GM21423 (cell line): ENCODE measurements around the gene UPK3BL2.
"Not testable (repeated sequence)": the region's sequence is repeated elsewhere in the genome, so short reads cannot be mapped to it uniquely, and the experiment has no call there.

Experiments used
- ATAC-seq: cut with Tn5 transposase; IDR thresholded peaks from one replicate; pipeline ENCODE4 v1.9.1; 2021; ENCODE audit warnings: mild to moderate bottlenecking, moderate library complexity; ENCODE audit not compliant: unreplicated experiment

The UPK3BL2 gene, protein sequence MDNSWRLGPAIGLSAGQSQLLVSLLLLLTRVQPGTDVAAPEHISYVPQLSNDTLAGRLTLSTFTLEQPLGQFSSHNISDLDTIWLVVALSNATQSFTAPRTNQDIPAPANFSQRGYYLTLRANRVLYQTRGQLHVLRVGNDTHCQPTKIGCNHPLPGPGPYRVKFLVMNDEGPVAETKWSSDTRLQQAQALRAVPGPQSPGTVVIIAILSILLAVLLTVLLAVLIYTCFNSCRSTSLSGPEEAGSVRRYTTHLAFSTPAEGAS

DNA sequence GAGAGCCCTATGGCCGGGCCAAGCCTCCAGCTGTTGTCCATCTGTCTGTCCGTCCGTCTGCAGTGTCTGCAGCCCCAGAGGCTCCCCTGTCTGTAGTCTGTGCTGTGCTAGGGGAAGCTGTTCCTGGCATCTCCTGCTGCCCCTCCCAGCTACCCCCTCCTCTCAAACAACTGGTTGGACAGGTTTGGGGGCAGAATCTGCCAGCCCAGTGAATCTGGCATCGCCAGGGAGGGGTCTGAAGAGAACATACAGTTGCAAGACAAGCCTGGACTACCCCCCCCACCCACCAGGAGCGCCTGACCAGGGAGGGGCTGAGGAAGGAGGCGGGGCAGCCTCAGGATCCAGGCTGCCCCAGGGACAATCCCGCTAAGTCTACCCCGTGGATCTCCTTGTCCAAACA is at the start of gene UPK3BL2:
UPK3BL2 (minus strand) TSS at position 101 of the 400 bp plus-strand sequence; CDS start at position 41, 60 bp downstream.
- not testable (repeated sequence) for ATAC-seq

DNA sequence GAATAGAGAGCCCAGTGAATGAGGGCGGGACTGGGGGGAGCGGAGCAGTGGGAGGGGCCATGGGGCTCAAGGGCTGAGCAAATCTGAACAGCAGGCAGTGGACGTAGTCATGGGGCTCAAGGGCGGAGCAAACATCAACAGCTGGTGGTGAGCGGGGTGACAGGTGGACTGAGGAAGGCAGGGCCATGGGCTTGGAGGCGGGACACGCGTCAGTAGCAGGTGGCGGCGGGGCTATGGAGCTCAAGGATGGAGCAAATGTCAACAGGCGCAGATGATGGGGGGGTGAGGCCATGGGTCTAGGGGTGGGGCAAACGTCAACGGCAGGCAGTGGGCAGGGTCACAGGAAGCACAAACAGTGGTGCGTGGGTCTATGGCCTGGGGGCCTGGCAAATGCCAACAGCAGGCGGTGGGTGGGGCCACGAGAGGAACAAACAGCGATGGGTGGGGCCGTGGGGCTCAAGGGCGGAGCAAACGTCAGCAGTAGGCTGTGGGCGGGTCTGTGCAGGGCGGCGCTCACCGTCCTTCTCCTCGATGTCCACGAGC is 49.1 kb upstream of the UPK3BL2 start:
- peak; percentile 55 for ATAC-seq

DNA sequence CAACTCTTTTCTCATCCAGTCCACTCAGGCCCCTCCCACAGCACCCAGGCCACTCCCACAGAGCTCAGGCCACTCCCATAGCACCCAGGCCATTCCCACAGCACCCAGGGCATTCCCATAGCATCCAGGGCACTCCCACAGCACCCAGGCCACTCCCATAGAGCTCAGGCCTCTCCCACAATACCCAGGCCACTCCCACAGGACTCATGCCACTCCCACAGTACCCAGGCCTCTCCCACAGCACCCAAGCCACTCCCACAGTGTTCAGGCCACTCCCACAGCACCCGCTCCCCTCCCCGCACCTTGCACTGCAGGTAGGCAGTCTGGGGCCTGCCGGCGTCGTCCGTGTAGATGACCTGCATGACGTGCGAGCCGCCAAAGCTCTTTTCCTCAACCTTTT is 46.4 kb upstream of the UPK3BL2 start:
- peak; percentile 23 for ATAC-seq

DNA sequence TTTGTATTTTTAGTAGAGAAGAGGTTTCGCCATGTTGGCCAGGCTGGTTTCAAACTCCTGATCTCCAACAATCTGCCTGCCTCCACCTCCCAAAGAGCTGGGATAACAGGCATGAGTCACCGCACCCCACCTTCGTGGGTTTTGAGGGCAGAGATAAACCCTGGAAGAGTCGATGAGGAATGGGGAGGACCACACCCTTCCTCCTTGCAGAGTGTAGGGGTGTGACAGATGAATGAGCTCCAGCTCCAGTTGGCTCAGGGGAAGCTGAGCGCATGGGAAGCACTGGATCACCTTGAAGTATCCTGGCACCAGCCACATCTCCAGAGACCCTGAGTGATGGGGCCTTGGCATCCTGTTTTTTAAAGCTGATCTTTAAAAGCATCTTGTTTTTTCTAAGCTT is 40.0 kb upstream of the UPK3BL2 start:
- ATAC-seq = not testable (repeated sequence)

DNA sequence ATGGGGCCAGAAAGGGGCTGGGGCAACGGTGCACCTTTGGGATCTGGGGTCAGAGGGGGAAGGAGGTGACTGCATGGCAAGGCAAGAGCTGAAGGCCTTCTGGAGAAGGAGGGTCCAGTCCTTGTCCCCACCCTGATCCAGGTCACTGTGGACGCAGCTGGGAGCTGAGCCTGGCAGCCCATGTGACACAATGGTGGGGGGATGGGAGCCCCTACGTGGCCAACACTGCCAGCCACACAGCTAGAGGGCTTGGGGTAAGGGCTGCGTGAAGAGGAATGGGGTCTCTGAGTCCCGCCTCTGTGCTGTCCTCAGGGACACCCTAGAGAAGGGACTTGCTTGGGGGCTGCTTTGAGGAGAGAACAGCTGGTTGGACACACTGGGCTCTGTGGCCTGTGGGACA is 38.2 kb upstream of the UPK3BL2 start:
- ATAC-seq = not testable (repeated sequence)

DNA sequence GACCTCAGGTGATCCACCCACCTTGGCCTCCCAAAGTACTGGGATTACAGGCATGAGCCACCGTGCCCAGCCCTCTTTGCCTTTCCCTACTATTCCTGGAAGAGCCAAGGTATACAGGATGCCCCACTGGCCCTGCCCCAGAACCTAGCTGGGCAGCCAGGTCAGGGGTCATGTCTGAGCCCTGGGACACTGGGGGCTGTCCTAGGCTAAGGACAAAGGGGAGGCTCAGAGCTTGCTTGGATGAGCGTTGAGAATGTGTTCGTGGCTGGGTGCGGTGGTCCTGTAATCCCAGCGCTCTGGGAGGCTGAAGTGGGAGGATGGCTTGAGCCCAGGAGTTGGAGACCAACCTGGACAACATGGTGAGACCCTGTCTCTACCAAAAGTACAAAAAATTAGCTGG is 35.0 kb upstream of the UPK3BL2 start:
- ATAC-seq = not testable (repeated sequence)

DNA sequence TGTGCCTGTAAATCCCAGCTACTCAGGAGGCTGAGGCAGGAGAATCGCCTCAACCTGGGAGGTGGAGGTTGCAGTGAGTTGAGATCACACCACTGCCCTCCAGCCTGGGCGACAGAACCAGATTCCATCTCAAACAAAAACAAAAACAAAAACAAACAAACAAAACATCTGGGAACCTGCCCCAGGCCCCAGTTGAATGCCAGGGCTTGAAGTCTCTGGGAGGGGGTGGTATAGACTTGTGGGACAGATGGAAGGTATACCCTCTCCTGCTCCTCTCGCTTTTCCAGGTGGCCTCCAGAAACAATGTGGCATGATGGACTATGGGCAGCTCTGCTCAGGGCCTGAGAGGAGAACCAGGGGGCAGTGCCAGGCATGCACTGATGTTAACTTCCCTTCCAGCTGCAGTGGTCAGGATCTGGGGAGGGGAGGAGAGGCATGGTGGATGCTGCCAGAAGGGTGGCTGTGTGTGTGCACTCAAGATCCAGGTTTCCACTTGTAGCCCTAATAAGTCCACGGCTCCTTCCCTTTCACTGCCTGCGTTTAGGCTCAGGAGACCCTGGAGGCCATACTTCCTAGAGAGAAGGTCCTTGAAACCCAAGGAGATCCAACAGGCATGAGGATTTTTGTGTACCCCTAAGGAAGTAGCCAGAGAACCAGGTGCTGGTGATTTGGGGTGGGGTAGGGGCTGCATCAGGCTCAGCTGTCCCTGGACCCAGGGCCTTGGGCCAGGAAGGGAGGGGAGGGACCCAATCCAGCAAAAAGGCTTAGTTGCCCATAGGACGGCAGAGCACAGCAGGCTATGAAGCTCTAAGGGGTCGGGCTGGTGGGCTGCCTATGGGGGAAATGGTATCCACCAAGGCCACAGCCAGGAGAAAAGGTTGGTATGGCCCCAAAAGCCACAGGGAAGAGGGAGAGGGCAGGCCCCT is 34.1 kb upstream of the UPK3BL2 start:
- not testable (repeated sequence) for ATAC-seq

DNA sequence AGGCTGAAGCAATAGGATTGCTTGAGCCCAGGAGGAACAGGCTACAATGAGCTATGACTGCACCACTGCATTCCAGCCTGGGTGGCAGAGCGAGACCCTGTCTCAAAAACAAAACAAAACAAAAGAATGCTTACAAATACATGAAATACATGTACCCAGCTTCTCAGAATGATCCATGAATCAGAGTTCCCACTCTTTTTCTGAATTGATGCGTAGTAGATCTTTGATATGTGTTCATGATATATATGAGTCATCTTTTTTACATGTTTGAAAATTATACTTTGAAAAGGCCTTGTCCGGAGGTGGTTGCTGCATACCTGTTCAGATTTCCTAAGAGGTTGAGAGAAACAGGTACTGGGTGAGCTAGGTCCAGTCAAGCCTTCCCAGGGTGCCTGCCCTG is 32.9 kb upstream of the UPK3BL2 start:
- not testable (repeated sequence) for ATAC-seq

DNA sequence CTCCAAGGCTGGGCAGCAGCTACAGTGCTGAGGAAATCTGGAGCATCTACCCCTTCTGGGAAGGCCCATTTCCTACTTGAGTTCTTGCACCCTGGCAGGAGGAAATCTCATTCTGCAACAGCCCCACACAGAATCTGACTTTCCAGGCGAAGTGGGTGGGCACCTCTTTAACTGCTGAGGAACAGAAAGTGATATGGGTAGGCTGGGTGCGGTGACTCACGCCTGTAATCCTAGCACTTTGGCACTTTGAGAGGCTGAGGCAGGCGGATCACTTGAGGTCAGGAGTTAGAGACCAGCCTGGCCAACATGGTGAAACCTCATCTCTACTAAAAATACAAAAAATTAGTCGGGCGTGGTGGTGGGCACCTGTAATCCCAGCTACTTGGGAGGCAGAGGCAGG is 31.1 kb upstream of the UPK3BL2 start:
- ATAC-seq = not testable (repeated sequence)

DNA sequence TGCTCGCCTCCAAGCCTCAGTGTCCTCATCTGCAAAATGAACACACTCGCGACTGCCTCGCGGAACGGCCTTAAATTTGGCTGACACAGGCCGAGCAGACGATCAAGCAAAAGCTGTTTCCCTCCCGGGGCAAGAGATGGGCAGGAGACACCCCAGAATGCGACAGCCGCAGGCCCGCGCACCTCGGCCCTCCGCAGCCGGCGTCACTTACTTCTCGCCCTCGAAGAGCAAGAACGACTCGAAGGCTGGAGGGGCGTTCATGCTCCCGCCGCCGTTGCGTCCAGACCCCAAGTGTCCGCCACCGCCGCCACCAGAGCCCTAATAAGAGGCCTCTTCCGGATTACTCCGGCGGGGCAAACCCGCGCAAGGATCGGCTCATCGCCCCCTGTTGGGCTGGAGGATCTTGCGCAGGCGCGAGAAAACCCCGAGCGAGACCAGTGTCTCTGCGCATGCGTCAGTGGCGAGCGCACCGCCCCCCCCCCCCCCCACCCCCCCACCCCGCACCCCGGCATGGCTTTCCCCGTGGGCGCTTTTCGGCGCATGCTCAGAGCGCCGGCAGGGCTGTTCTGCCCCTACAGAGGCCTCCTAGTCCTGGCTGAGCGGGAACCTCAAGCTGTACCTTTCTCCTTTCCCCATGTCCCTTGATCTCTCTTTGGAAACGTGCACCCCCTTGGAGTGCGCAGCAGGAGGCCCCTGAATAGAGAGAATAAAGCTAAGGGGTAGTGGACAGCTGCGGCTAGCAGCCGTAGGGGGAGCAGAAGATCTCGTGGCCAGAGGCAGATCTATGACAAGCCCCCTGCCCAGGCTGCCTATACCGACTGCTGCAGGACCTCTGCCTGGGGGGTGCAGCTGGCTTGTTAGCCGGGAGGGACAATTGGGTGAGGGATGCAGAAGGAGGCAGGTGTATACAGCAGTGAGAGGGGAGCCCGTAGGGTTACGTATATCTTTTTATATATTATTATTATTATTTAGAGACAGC is 29.1 kb upstream of the UPK3BL2 start, which contains the start of gene POLR2J3:
POLR2J3 (minus strand) TSS at position 323 of the 979 bp plus-strand sequence; CDS start at position 261, 62 bp downstream.
- peak; percentile 94 for ATAC-seq

DNA sequence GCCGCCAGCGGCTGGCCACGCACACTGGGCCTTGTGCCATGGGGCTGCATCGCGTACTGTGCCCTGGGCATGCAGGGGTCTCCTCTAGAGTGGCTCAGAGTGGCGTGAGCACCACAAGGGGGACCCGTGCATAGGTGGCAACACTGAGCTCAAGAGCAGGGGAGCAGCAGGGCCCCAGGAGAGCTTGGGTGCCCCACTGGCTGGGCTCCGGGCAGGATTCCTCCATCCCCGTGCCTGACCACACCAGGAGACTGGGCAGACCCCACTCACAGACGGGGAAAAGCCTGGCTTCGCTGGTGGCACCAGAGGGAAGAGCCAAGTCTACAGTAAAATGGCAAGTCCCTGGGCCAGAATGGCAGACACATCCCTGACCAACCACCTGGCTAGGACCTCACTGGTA is 25.1 kb upstream of the UPK3BL2 start:
- ATAC-seq = not testable (repeated sequence)

DNA sequence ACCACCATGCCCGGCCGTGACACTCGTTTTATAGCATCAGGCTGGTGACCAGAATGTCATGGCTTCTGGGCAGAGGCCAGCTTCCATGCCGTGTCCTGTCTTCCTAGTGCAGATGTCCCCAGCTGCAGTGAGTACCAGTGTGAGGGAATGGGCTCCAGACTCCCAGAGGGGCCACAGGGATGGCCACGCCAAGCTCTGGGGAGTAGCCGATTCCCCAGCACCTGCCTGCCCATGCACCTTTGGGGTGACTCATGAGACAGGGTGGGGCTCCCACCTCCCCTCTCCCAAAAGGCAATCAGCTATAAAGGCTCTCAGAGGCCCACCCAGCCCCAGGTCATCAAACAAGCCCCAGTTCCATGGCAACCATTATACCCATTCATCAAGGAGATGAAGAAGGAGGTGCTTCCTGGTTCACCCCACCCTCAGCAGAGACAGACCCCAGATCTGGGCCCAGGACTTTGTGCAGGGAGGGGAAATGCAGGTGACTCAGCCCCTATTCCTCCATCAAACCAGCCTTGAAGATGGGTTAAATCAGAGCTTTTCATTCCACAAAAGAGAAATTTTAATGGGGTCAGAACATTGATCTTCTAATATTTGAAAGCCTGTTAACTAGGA is 7.4 kb upstream of the UPK3BL2 start, which contains the start of gene SPDYE2:
SPDYE2 (plus strand) TSS at position 419 of the 615 bp plus-strand sequence. CDS start 2,030 bp downstream, outside the sequence.
- not testable (repeated sequence) for ATAC-seq

DNA sequence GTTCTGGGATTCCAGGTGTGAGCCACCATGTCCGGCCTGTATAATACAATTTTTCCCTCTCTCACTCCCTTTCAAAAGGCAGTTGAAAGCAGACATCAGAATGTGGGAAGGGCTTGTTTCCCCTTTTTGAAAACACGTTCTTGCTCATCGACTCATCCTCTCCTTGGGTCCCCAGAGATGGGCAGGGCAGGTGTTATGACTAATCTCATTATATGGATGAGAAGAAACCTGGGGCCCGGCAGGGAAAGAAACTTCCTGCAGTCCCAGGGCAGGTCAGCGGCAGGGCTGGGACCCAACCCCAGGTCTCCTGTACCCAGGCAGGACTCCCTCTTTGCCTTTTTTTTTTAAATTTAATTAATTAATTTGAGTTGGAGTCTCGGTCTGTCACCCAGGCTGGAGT is 2.9 kb upstream of the UPK3BL2 start:
- peak; percentile 70 for ATAC-seq

DNA sequence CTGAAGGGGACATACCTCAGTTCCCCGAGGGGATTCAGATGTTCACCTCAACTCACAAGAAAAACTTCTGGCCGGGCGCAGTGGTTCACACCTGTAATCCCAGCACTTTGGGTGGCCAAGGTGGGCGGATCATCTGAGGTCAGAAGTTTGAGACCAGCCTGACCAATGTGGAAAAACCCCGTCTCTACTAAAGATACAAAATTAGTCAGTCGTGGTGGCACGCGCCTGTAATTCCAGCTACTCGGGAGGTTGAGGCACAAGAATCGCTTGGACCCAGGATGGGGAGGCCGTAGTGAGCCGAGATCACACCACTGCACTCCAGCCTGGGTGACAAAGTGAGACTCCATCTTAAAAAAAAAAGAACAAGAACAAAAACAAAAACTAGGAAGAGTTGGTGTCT is 1.8 kb upstream of the UPK3BL2 start:
- ATAC-seq = not testable (repeated sequence)

DNA sequence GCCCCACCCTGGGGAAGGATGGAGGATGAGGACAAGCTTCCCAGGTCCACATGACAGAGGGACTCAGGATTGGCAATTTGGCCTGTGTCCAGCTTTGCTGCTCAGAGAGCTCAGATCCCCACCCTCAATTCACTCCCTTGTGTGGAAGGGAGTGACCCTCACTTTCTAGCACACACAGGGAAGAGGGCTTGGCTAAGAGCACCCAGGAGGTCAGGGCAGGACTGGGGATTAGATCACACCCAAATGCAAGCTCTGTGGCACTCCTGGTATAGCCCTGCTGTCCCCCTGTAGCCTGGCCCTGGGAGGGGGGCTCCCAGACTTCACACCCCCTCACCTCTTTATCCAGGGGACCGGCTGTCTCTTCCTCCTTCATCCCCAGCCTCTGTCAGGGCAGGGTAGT is 876 bp upstream of the UPK3BL2 start:
- not testable (repeated sequence) for ATAC-seq

DNA sequence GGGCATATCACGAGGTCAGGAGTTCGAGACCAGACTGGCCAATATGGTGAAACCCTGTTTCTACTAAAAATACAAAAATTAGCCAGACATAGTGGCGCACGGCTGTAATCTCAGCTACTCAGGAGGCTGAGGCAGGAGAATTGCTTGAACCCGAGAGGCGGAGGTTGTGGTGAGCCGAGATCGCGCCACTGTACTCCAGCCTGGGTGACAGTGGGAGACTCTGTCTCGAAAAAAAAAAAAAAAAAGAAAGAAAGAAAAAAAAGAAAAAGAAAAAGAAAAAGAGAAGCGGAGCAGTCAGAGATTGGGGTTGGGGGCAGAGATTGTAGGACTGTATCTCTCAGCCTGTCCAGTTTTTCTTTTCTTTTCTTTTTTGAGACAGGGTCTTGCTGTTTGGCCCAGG is 725 bp downstream of the UPK3BL2 start:
- ATAC-seq = not testable (repeated sequence)

DNA sequence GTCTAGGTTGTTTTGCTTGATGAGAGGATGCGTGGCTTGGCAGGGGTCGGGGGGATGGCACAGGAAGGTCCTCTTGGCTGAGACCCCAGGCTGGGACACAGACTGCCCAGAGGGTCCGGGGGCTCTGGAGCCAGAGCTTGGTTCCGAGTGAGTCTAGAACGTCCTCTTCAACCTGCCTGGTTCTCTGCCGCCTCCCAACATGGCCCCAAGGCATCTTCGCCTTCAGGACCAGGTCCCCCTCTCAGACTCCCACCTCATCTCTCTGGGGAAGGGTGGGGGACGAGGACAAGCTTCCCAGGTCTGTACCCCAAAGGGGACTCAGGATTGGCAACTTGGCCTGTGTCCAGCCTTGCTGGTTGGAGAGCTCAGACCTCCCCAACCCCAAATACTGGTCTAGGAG is 1.4 kb downstream of the UPK3BL2 start:
- not testable (repeated sequence) for ATAC-seq

DNA sequence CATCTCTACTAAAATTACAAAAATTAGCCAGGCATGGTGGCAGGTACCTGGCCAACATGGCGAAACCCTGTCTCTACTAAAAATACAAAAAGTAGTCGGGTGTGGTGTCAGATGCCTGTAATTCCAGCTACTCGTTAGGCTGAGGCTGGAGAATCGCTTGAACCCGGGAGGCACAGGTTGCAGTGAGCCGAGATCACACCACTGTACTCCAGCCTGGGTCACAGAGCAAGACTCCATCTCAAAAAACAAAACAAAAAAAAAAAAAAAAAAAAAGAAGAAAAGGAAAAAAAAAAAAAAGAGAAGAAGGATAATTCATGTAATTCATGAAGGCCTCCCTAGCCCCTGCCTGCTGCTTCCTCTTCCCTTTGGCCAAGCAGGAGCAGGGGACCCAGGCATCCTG is 2.9 kb downstream of the UPK3BL2 start:
- ATAC-seq = not testable (repeated sequence)

DNA sequence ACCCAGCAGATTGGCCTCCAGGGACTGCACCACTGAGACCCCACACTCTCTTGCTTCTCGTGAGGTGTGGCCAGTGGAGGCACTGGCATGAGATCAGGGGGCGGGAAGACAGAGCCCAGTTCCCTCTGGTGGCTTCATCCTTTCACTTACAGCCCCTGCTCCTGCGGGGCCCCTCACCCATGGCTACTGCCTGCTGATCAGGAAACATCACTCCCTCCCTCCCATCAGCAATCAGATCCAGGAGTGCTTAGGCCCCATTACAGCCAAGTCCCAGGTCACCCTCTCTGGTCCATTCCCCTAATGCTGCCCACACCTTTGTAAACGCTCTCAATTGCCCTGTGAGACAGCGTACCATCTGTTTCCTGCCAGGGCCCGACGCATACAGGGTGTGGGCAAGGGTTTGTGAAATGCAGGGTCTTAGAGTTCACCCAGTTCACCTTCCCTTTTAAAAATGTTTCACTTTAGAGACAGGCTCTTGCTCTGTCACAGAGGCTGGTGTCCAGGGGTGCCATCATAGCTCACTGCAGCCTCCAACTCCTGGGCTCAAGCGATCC is 8.4 kb downstream of the UPK3BL2 start:
- not testable (repeated sequence) for ATAC-seq
